OCI-LY1 (cell line): ENCODE results near the gene TRIP12.

ENCODE experiments used
- H2AFZ ChIP-seq: fragments of 200-600 bp; sonication (generic), shearing (Covaris generic); 2 replicates; pipeline ENCODE4 v1.6.0; 2014; ENCODE audit warnings: antibody characterized with exemption, mild to moderate bottlenecking, low read length
- H3F3A ChIP-seq: fragments of 200-600 bp; sonication (generic), shearing (Covaris generic); 2 replicates; pipeline ENCODE4 v1.6.0; 2014; ENCODE audit warnings: mild to moderate bottlenecking, antibody characterized with exemption, low read length, moderate library complexity; ENCODE audit not compliant: insufficient read depth
- H3K27ac ChIP-seq: fragments of 200-600 bp; sonication (generic); 2 replicates; pipeline ENCODE4 v1.5.1; 2014; ENCODE audit warnings: low read length, mixed run types, mild to moderate bottlenecking, low read depth; ENCODE audit not compliant: poor library complexity, severe bottlenecking
- H3K27me3 ChIP-seq: fragments of 200-600 bp; sonication (generic); 2 replicates; pipeline ENCODE4 v1.6.0; 2014; ENCODE audit warnings: antibody characterized with exemption, mild to moderate bottlenecking, low read length, moderate library complexity; ENCODE audit not compliant: insufficient read depth
- H3K36me3 ChIP-seq: fragments of 200-600 bp; sonication (generic); 2 replicates; pipeline ENCODE4 v1.6.1; 2014; ENCODE audit warnings: mild to moderate bottlenecking, antibody characterized with exemption, low read length, moderate library complexity, mixed read lengths; ENCODE audit not compliant: insufficient read depth
- H3K4me1 ChIP-seq: fragments of 200-600 bp; sonication (generic); 2 replicates; pipeline ENCODE4 v1.5.1; 2014; ENCODE audit warnings: mild to moderate bottlenecking, low read length, moderate library complexity; ENCODE audit not compliant: insufficient read depth, severe bottlenecking
- H3K4me2 ChIP-seq: fragments of 200-600 bp; sonication (generic), shearing (Covaris generic); 2 replicates; pipeline ENCODE4 v1.6.1; 2014; ENCODE audit warnings: low read length
- H3K4me3 ChIP-seq: fragments of 200-600 bp; sonication (generic); 2 replicates; pipeline ENCODE4 v1.5.1; 2014; ENCODE audit warnings: low read length, low read depth, mild to moderate bottlenecking, mixed read lengths; ENCODE audit not compliant: poor library complexity, severe bottlenecking
- H3K79me2 ChIP-seq: fragments of 200-600 bp; shearing (Covaris generic); 2 replicates; pipeline ENCODE4 v1.6.1; 2016; ENCODE audit warnings: mixed run types, low read length, mixed read lengths; ENCODE audit not compliant: insufficient read depth
- H3K9ac ChIP-seq: fragments of 200-600 bp; sonication (generic), shearing (Covaris generic); 2 replicates; pipeline ENCODE4 v1.6.1; 2014; ENCODE audit warnings: mild to moderate bottlenecking, low read length, mixed read lengths
- H3K9me2 ChIP-seq: fragments of 200-600 bp; sonication (generic), shearing (Covaris generic); 2 replicates; pipeline ENCODE4 v1.6.1; 2014; ENCODE audit warnings: low read depth, mild to moderate bottlenecking, low read length, mixed read lengths
- H3K9me3 ChIP-seq: fragments of 200-600 bp; shearing (Covaris generic); 2 replicates; pipeline ENCODE4 v1.6.1; 2014; ENCODE audit warnings: low read length, mixed read lengths
- H4K20me1 ChIP-seq: fragments of 200-600 bp; sonication (generic), shearing (Covaris generic); 2 replicates; pipeline ENCODE4 v1.6.0; 2016; ENCODE audit warnings: mild to moderate bottlenecking, low read length; ENCODE audit not compliant: insufficient read depth
- EZH2 ChIP-seq: fragments of 200-600 bp; sonication (generic), shearing (Covaris generic); IDR thresholded peaks from 2 replicates; pipeline ENCODE4 v1.8.0; 2017; ENCODE audit warnings: borderline replicate concordance, mixed run types, mild to moderate bottlenecking, antibody characterized with exemption, low read length, moderate library complexity, mixed read lengths
- TF ChIP-seq, protein P1 (sequence below): fragments of 200-600 bp; sonication (generic), shearing (Covaris generic); IDR thresholded peaks from 2 replicates; pipeline ENCODE4 v1.5.1; 2017; ENCODE audit warnings: mild to moderate bottlenecking, antibody characterized with exemption, low read length, moderate library complexity, mixed read lengths

The TRIP12 gene

GRCh38 chr2:229917793-229918192 is 4.0 kb downstream of the TRIP12 start:
- Histone ChIP-seq H3K4me3 (no peak overlapping the region), H3K36me3 (peaks cover 19% of the 10 kb centered on the region), H2AFZ (no peak overlapping the region), H3K4me1 (peaks cover 30% of the 10 kb centered on the region), H3F3A (no peaks in the 10 kb centered on the region), H3K4me2 (no peak overlapping the region), H3K27ac (no peak overlapping the region), H4K20me1 (0 out of 2 replicates have a peak, but pooled peaks cover 3% of the 10 kb centered on the region), H3K9ac (no peak overlapping the region), H3K9me3 (no peaks in the 10 kb centered on the region), H3K79me2 (peaks cover 85% of the 10 kb centered on the region), H3K27me3 (no peaks in the 10 kb centered on the region), H3K9me2 (no peaks in the 10 kb centered on the region)
- TF ChIP-seq, protein P1, sequence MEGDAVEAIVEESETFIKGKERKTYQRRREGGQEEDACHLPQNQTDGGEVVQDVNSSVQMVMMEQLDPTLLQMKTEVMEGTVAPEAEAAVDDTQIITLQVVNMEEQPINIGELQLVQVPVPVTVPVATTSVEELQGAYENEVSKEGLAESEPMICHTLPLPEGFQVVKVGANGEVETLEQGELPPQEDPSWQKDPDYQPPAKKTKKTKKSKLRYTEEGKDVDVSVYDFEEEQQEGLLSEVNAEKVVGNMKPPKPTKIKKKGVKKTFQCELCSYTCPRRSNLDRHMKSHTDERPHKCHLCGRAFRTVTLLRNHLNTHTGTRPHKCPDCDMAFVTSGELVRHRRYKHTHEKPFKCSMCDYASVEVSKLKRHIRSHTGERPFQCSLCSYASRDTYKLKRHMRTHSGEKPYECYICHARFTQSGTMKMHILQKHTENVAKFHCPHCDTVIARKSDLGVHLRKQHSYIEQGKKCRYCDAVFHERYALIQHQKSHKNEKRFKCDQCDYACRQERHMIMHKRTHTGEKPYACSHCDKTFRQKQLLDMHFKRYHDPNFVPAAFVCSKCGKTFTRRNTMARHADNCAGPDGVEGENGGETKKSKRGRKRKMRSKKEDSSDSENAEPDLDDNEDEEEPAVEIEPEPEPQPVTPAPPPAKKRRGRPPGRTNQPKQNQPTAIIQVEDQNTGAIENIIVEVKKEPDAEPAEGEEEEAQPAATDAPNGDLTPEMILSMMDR: no peak

GRCh38 chr2:229914171-229914570 is 7.6 kb downstream of the TRIP12 start:
- Histone ChIP-seq H3K4me1 (peaks cover 37% of the 10 kb centered on the region), H4K20me1 (peaks cover 3% of the 10 kb centered on the region; the same call in 1 of the 2 replicates), H2AFZ (no peak overlapping the region), H3K9ac (no peak overlapping the region), H3K9me3 (no peaks in the 10 kb centered on the region), H3K27me3 (no peaks in the 10 kb centered on the region), H3F3A (no peaks in the 10 kb centered on the region), H3K4me2 (no peak overlapping the region), H3K9me2 (no peaks in the 10 kb centered on the region), H3K36me3 (peaks cover 22% of the 10 kb centered on the region), H3K79me2 (peaks cover 98% of the 10 kb centered on the region), H3K27ac (no peak overlapping the region), H3K4me3 (no peak overlapping the region)
- TF ChIP-seq, protein P1: no peak
- TF ChIP-seq EZH2: no peak

GRCh38 chr2:229910832-229911412 is 10.9 kb downstream of the TRIP12 start:
- H3K36me3 ChIP-seq: peaks cover 16% of the 10 kb centered on the region
- peak overlapping the region; percentile 9 for H3K27ac ChIP-seq
- no peaks in the 10 kb centered on the region for H3K27me3 ChIP-seq
- H3K4me1 ChIP-seq: peaks cover 37% of the 10 kb centered on the region
- H3K4me2 ChIP-seq: no peak overlapping the region; the same call in 1 of the 2 replicates
- no peak overlapping the region for H2AFZ ChIP-seq
- peaks cover 90% of the 10 kb centered on the region for H3K79me2 ChIP-seq
- H3K9me3 ChIP-seq: no peaks in the 10 kb centered on the region
- TF ChIP-seq, protein P1: peak; percentile 73
- no peak for TF ChIP-seq EZH2
- no peak overlapping the region for H3K9ac ChIP-seq
- H3F3A ChIP-seq: no peaks in the 10 kb centered on the region
- no peak overlapping the region for H3K4me3 ChIP-seq
- H3K9me2 ChIP-seq: no peaks in the 10 kb centered on the region
- H4K20me1 ChIP-seq: peaks cover 3% of the 10 kb centered on the region; the same call in 1 of the 2 replicates
